Heart left ventricle (tissue), 13 donors: ENCODE data around the gene ALPK3.

ENCODE experiments used
- CTCF ChIP-seq, 12 donors: fragments of 200-600 bp; sonication (generic) in 4 of 12; IDR thresholded peaks; one replicate each; pipeline versions ENCODE4 v1.5.0 to v1.8.0; 2018 to 2022; ENCODE audit warnings: antibody characterized with exemption in 12 of 12, mild to moderate bottlenecking in 5 of 12
- POLR2A ChIP-seq, 2 donors: fragments of 450-650 bp; IDR thresholded peaks; one replicate each; pipeline ENCODE4 v1.6.1; 2017; ENCODE audit warnings: antibody characterized with exemption in 2 of 2, mild to moderate bottlenecking in 2 of 2, moderate library complexity in 2 of 2
- donor health status: ischemic (EF 13 %, LVEDD 7.1; RV severe dilation, severe dysfunction).
- donor health status: DM: no; HTN: yes; CAD: no.
- donor health status: DM: no; HTN: no; CAD: no.
- donor health status: ischemic (EF 25% LVEDD 6.9; RV normal size, moderate dysfunction).
- donor health status: ischemic (EF 25% LVEDD 5.7; RV mildly dilated, moderate dysfunction).
- donor health status: ischemic (EF 35%, LVEDD 5.7; RV mildly dilated, moderate dysfunction).
- donor health status: nonischemic (EF 11% LVEDD 7.7; RV severe dilation, severe dysfunction).
- donor health status: DM: yes; HTN: yes; CAD: no.
- donor health status: PGD.
- donor health status: ischemic (EF 29% LVEDD 5.4; RV normal size, mild dysfunction).
- donor health status: nonischemic (EF 23%, LVEDD 6.1; RV moderate dilation, normal function).

- TF ChIP-seq CTCF (IDR thresholded peaks at IDR 0.05) (no peak), POLR2A (IDR thresholded peaks at IDR 0.05) (no peak)
Measured at GRCh38 chr15:84921121-84921520, 104.0 kb downstream of the ALPK3 start.
